Panc1 (cell line): ENCODE measurements around the gene LGR4. TPM values are rescaled to one million over a fixed set of nuclear protein-coding genes. Genes with fewer than 3 reads are reported as not detected.

Experiments used
- ATAC-seq: fragments of 200-7000 bp; cut with Tn5 transposase; 2 replicates; pipeline ENCODE4 v1.9.1; 2020; ENCODE audit warnings: mild to moderate bottlenecking, moderate library complexity
- BruUV-seq: library from RNA; stranded (reverse); fragments of 400-500 nt; replicated peaks from 2 replicates; lab custom pipeline; 2021; lab: Mats Ljungman, UMichigan
- CTCF ChIA-PET: fragments of 300-600 bp; sonication (Branson Sonifier 250); formaldehyde crosslinking; loops from one replicate; lab custom pipeline; 2022; ENCODE audit warnings: antibody characterized with exemption; lab: Charles Lee
- POLR2A ChIA-PET: fragments of 300-600 bp; sonication (Branson Sonifier 250); formaldehyde crosslinking; loops from one replicate; lab custom pipeline; 2022; ENCODE audit warnings: antibody characterized with exemption; lab: Charles Lee
- DNase-seq: peaks from one replicate; pipeline ENCODE4 v3.0.0-alpha.2; 2010; ENCODE audit warnings: low read depth, low spot score
- H3K27ac ChIP-seq: 2 replicates; pipeline ENCODE4 v1.5.1; 2011; ENCODE audit warnings: mild to moderate bottlenecking, low read length, inconsistent platforms
- H3K27me3 ChIP-seq: fragments of 200-500 bp; sonication (Bioruptor generic); 2 replicates; pipeline ENCODE4 v1.6.0; 2014; ENCODE audit warnings: low read length, inconsistent platforms; ENCODE audit not compliant: control insufficient read depth, insufficient read depth
- H3K36me3 ChIP-seq: fragments of 200-500 bp; sonication (Bioruptor generic); 2 replicates; pipeline ENCODE4 v1.5.1; 2014; ENCODE audit warnings: inconsistent platforms, mild to moderate bottlenecking, low read length, moderate library complexity; ENCODE audit not compliant: control insufficient read depth, insufficient read depth
- H3K4me1 ChIP-seq: 2 replicates; pipeline ENCODE4 v1.5.1; 2011; ENCODE audit warnings: inconsistent platforms, mild to moderate bottlenecking, low read length, moderate library complexity; ENCODE audit not compliant: control insufficient read depth, insufficient read depth
- H3K4me3 ChIP-seq, 2 experiments: 2 replicates each; pipeline ENCODE4 v1.5.1; 2011 to 2012; ENCODE audit warnings: low read depth in 2 of 2, low read length in 2 of 2, mild to moderate bottlenecking in 2 of 2, inconsistent platforms in 1 of 2, moderate library complexity in 1 of 2
- H3K9me3 ChIP-seq: fragments of 200-500 bp; sonication (Bioruptor generic); 2 replicates; pipeline ENCODE4 v1.5.1; 2014; ENCODE audit warnings: low read depth, mild to moderate bottlenecking, inconsistent platforms, low read length, moderate library complexity; ENCODE audit not compliant: control insufficient read depth, insufficient read depth
- CTCF ChIP-seq: fragments of 450-650 bp; IDR thresholded peaks from 2 replicates; pipeline ENCODE4 v1.5.1; 2017; ENCODE audit warnings: mild to moderate bottlenecking
- POLR2AphosphoS5 ChIP-seq: IDR thresholded peaks from 2 replicates; pipeline ENCODE4 v1.6.1; 2012; ENCODE audit warnings: mild to moderate bottlenecking, low read depth, low read length, moderate library complexity
- REST ChIP-seq, 2 experiments: IDR thresholded peaks; 2 replicates each; pipeline ENCODE4 v1.6.1; 2011 to 2012; ENCODE audit warnings: low read depth in 2 of 2, control low read depth in 1 of 2, low read length in 1 of 2, mild to moderate bottlenecking in 1 of 2, moderate library complexity in 1 of 2; ENCODE audit not compliant: insufficient read depth in 1 of 2
- SIN3A ChIP-seq: IDR thresholded peaks from 2 replicates; pipeline ENCODE4 v1.6.1; 2012; ENCODE audit warnings: low read depth, mild to moderate bottlenecking, low read length, moderate library complexity, borderline replicate concordance; ENCODE audit not compliant: insufficient read depth
- TCF7L2 ChIP-seq: IDR thresholded peaks from 2 replicates; pipeline ENCODE4 v1.6.1; 2011; ENCODE audit warnings: mild to moderate bottlenecking, low read depth, low read length, inconsistent platforms
- in situ Hi-C: cut with HindIII; loops from 2 replicates; pipeline ENCODE4 v1.10.0; 2016; ENCODE audit warnings: low sequenced_read_pairs, low pct_unique_long_range_greater_than_20kb
- intact Hi-C: fragments of 100-400 bp; cut with micrococcal nuclease; formaldehyde crosslinking; loops from one replicate; pipeline ENCODE4 v1.10.0; 2022; ENCODE audit not compliant: unreplicated experiment
- total RNA-seq: library from RNA; stranded (reverse); gene quantifications from one replicate; pipeline ENCODE4 v1.2.1, GENCODE V29; 2021; ENCODE audit not compliant: unreplicated experiment

The LGR4 gene
- total RNA-seq, 1 experiment from 2014 or later, result 61.8 TPM

GRCh38 chr11:27397624-27398399 lies 74.8 kb downstream of the LGR4 start:
- H3K36me3 ChIP-seq, result no peaks in the 10 kb centered on the region
- peak overlapping the region; percentile 81 for H3K27ac ChIP-seq
- no peaks in the 10 kb centered on the region for H3K9me3 ChIP-seq
- ATAC-seq (no peak), DNase-seq (no peak)
- H3K4me3 ChIP-seq, result no peak overlapping the region
- in situ Hi-C loops, result no loop called here
- ChIA-PET POLR2A (no interaction called here), CTCF (no interaction called here)
- H3K27me3 ChIP-seq, result no peaks in the 10 kb centered on the region
- intact Hi-C loops, result no loop called here
- TF ChIP-seq CTCF (0 out of 2 replicates have a peak, but pooled peaks have one; percentile 13), TCF7L2 (no peak)
- BruUV-seq, result no TSS peak
- H3K4me1 ChIP-seq, result peaks cover 71% of the 10 kb centered on the region

- no peaks in the 10 kb centered on the region for H3K9me3 ChIP-seq
- in situ Hi-C loops (no loop called here), intact Hi-C loops (no loop called here)
- no peak for DNase-seq
- ChIA-PET CTCF (no interaction called here), POLR2A (no interaction called here)
- H3K27ac ChIP-seq, result peak overlapping the region; percentile 81
- H3K27me3 ChIP-seq, result no peaks in the 10 kb centered on the region
- H3K4me3 ChIP-seq, result peak overlapping the region in 1 of 2 experiments; percentile 14; a peak in 1 of 4 replicates
- BruUV-seq, result no TSS peak
- ATAC-seq, result peak; percentile 45
- no peak for TF ChIP-seq POLR2AphosphoS5
- no peak for TF ChIP-seq REST (IDR thresholded peaks at IDR 0.05; ENCODE audit: insufficient read depth in 1 of 2, low read depth in 2 of 2, low read length in 1 of 2)
- TF ChIP-seq CTCF, result no peak
- TF ChIP-seq SIN3A, result no peak
- no peak for TF ChIP-seq TCF7L2
- H3K4me1 ChIP-seq, result peaks cover 71% of the 10 kb centered on the region
- H3K36me3 ChIP-seq, result no peaks in the 10 kb centered on the region
These were observed 76.2 kb downstream of the LGR4 start for GRCh38 chr11:27396259-27396839.
